Activated CD4-positive, alpha-beta T cell treated with anti-CD3 and anti-CD28 coated beads, Interleukin-2, amount 50 U/mL, for 1 hour (primary cell): Measurements from ENCODE around the gene ITGA7.

Source experiments
- DNase-seq: peaks from one replicate; pipeline ENCODE4 v3.0.0-alpha.2; 2020

Gene ITGA7

DNA sequence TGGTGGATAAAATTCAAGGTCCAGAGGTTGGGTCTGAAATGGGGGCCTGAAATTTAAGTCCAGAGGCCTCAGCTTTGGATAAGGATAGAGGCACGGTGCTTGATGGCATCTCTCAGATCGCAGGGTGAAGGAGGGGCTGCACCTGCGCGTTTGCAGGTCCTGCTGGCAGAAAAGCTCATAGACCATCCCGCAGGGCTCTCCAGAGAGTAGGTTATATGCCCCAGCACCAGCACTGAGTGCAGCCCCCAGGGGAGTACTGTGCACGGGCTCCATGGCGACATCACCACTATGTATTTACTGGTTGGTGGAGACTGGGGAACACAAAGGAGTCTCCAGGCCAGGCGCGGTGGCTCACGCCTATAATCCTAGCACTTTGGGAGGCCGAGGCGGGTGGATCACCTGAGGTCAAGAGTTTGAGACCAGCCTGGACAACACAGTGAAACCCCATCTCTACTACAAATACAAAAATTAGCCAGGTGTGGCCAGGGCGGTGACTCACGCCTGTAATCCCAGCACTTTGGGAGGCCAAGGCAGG is 25.4 kb upstream of the ITGA7 start:
- DNase-seq = no peak

DNA sequence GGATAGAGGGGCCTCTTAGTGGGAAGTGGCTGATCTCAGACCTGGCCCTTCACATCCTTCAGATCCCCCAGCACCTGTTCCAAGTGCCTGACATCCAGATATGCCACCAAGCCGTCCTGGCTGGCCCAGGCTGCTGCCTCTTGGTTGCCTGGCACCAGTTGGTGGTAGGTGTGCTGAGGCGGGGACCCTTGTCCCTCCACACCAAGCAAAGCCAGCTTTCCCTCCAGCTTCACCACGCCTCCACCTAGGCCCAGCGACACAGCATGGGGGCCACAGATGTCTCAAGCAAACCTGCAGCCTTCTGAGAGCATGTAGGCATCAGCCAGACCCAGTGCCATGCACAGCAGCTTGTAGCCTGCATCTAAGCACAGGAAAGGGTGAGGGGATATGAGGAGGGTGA is 24.6 kb upstream of the ITGA7 start:
- no peak for DNase-seq

DNA sequence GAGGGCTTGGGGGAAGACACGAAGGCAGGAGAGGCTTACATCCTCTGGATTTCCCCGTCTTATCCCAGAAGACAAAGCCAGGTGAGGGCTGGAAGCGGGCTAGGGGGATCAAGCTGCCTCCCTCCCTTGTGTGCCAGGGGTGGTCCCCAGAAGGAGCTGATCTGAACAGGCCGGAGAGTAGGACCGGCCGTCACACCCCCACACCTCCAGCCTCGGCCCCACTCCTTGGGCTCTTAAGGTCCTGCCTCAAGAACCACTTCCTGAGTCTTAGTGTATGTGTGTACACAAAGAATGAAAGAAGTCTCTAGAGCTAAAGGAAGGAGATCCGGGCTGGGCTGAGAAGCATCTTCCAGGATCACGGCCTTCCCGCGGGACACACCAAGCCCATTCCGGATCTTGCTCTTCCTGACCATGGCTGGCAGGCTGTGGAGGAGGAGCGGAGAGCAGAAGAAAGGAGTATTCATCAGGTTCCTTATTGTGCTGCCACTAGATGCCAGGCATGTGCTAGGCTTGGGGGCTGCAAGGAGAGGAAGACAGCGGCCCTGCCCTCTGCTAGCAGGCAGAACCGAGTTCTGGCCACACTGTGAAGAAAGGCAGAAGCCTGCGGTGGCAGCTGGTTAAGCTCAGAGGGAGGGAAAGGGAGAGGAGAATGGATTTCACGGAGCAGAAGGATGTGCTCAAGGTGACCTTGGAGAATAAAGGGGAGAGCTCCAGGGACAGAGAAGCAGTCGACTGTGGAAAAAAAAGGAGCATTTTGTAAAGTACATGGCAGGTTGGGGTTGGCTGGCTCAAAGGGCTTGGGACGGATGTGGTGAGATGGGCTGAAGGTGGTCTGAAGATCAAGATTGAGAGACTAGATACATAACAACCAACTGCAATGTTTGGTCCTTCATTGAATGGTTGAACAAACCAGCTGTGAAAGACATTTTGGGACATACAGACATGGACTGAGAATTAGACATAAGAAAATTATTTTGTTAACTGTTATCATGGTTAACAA is 22.4 kb upstream of the ITGA7 start:
- DNase-seq = no peak

- peak; percentile 40 for DNase-seq
Measured at GRCh38 chr12:55728939-55729818, 21.5 kb upstream of the ITGA7 start, which contains the start of gene CD63. Gene CD63 (minus strand): TSS chr12:55729009. CDS start chr12:55728341, 668 bp downstream.

- no peak for DNase-seq
Measured at GRCh38 chr12:55728186-55728938, 20.7 kb upstream of the ITGA7 start.

- no peak for DNase-seq
Measured at GRCh38 chr12:55727643-55728185, 20.0 kb upstream of the ITGA7 start.

- no peak for DNase-seq
Measured at GRCh38 chr12:55726971-55727370, 19.3 kb upstream of the ITGA7 start.

DNA sequence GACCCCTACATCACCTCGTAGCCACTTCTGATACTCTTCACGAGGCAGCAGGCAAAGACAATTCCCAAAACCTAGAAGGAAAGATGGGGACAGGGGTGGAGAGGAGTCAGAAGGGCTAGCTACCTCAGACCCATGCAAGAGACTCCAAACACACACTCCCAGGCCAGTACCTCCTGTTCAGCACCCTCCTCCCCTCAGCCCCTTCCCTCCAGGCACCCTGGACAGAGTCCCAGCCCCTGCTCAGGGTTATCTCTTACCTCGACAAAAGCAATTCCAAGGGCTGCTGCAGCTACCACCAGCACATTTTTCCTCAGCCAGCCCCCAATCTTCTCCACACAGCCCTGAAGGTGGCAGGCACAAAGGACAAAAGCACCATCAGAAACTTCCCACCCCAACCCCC is 17.9 kb upstream of the ITGA7 start:
- DNase-seq = no peak

DNA sequence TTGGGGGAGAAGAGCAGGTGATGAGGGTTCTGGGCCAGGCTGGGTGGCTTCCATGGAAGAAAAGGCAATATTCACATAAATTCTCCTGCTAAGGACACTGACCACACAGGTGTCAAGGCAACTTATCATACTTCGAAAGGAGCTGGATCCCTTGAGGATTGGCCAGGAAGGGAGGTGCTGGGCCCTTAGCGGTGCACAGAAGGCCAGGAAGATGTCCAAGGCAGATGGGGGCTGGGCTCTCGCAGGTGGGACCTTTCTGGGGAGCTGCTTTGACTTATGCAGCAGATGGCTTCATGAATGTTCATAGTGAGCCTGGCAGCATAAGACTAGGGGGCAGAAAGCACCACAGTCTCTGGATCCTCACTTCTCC is 17.2 kb upstream of the ITGA7 start:
- DNase-seq = no peak

DNA sequence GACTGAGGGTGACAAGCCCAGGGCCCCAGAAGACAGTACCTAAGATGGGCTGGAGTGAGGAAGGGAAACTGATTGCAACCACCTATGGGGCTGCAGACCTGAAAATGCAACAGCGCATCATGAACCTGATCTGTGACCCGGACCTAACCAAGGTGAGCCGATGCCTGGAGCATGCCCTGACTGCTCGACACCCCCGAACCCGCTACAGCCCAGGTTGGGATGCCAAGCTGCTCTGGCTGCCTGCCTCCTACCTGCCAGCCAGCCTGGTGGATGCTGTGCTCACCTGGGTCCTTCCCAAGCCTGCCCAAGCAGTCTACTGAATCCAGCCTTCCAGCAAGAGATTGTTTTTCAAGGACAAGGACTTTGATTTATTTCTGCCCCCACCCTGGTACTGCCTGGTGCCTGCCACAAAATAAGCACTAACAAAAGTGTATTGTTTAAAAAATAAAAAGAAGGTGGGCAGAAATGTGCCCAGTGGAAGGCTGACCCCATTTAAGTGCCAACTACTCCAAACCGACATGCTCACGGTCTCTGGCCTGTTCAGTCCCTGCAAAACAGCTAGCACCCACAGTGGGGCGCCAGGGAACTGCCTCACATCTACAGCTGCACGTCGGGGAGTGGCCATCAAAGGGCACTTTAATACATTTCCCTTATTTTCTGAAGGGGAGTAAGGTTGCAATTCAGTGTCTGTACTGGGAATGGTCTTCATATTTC is 16.7 kb upstream of the ITGA7 start:
- peak; percentile 66 for DNase-seq

- DNase-seq = no peak
Measured at GRCh38 chr12:55723516-55724225, 16.0 kb upstream of the ITGA7 start.

GRCh38 chr12:55722948-55723347 is 15.2 kb upstream of the ITGA7 start:
- DNase-seq = no peak

DNA sequence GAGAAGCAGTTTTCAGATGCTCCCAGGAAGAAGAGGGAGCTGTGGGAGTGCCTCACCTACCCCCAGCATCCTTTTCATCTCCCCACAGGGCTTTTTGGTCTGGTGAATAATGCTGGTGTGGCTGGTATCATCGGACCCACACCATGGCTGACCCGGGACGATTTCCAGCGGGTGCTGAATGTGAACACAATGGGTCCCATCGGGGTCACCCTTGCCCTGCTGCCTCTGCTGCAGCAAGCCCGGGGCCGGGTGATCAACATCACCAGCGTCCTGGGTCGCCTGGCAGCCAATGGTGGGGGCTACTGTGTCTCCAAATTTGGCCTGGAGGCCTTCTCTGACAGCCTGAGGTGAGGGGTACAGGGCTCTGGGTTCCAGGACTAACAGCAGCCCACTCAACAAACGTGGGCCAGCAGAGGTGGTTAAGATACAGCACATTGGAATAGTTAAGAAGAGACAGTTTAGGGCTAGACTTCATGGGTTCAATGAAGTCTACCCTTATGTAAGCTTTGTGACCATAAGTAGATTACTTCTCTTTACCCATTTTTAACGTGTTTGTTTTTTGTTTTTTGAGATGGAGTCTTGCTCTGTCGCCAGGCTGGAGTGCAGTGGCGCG is 14.0 kb upstream of the ITGA7 start:
- DNase-seq = no peak

GRCh38 chr12:55720894-55721444 is 13.3 kb upstream of the ITGA7 start:
- no peak for DNase-seq

DNA sequence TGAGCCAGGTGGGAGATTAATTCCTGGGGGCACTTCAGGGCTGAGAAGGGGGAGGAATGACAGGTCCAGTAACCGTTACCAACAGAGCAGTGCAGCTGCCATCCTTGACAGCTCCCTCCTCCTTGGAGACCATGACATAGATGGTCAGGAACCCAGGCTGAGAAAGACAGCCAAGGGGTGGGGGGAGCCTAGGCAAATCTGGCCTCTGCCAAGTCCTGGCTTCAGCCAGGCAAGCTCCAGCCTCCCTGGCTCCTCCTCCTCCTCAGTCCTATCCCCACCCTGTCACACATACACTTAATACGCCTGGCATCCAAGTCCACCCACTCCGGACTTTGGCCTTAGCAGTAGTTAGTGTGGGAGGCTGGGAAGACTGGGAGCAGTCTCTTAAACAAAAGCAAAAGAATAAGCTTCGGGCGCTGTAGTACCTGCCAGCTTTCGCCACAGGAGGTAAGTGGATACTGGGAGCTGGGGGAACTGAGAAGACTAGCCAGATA is 12.4 kb upstream of the ITGA7 start, which contains the start of gene RDH5:
Gene RDH5, plus strand, starts transcription at position 323 of the 494 bp plus-strand sequence. CDS start 792 bp downstream, outside the sequence.
- no peak for DNase-seq

DNA sequence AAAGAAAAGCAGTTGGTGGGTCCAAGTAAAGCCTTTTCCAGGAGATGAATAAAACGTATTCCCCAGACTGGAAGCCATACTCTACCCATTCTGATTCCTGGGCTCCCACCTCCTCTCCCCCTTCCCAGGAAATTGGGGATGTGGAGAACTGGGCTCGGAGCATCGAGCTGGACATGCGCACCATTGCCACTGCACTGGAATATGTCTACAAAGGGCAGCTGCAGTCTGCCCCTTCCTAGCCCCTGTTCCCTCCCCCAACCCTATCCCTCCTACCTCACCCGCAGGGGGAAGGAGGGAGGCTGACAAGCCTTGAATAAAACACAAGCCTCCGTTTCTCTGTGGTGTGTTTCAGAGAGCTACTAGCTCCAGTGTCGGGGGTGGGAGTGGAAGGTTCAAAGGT is 11.7 kb upstream of the ITGA7 start:
- no peak for DNase-seq

DNA sequence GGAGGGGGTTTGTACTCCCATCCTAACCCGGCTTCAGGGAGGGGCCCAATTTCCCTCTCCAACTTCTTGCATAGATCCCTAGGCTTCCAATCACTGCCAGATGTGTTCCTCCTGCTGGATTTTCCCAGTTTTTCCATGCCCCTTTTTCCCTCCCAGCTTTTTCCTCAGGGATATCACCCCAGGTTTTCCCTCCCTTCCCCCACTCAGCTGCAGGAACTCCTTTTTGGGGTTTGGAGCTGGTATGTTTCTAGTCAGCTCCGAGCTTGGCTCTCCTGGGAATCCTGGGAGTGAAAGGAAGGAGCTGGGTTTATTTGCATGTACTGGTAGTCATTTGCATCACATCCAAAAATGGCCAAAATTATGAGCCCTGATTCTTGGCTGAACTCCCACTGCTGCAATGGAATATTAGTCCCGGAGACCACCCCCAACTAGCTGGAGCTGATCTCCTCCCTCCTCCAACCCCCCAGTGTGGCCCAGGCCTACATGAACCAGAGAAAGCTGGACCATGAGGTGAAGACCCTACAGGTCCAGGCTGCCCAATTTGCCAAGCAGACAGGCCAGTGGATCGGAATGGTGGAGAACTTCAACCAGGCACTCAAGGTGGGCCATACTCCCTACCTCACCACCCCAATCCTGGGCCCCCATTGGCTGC is 11.0 kb upstream of the ITGA7 start:
- DNase-seq = no peak

DNA sequence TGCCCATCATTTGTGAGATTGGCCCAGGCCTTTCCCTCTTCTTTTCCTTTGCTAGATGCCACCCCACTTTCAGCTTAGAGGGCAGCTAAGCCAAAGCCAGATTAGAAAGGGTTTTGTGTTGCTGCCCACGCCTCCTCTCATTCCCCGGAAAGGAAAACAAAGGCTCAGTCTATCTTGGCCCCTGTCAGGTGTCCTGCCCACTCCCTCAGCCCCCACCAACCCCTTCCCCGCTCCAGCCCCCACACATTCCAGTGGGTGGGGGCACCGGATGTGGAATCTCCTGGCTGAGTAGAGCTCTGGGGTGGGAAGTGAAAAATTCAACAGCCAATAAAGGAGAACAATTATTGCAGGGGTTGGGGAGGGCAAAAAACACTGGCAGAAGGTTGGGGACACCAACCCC is 10.3 kb upstream of the ITGA7 start:
- no peak for DNase-seq
